AG09309 (cell line): ENCODE results near the gene ERCC5.

Experiments
- DNase-seq: peaks from one replicate; pipeline ENCODE4 v3.0.0-alpha.2; 2010; ENCODE audit warnings: low read depth
- H3K4me3 ChIP-seq: 2 replicates; pipeline ENCODE4 v1.5.1; 2011; ENCODE audit warnings: mild to moderate bottlenecking, low read depth, low read length, moderate library complexity; ENCODE audit not compliant: control insufficient read depth
- TF ChIP-seq, protein P1 (sequence below): IDR thresholded peaks from 2 replicates; pipeline ENCODE4 v1.5.1; 2011; ENCODE audit warnings: mild to moderate bottlenecking, low read depth, low read length, inconsistent platforms; ENCODE audit not compliant: insufficient read depth, control insufficient read depth; ENCODE audit errors: missing control alignments

ERCC5 gene

DNA sequence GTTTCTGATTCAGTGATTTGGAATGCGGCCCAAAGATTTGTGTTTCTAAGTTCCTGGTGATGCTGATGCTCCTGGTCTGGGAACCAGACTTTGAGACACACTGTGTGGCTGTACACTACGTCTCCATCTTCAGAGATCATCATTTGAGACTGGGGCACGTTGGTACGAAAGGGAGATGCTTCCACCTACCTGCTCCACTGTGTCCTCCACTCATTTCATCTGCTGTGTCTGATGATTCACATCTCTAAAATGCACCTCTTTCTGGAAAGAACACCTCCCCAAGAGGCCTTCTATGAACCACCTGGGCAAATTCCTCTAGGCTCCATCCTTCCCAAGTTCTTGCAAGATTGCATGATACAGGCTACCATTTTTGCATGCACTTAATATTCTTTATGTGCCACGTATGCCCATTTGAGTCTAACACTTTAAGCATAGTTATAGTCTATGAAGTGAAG is 58.6 kb downstream of the ERCC5 start:
- DNase-seq, result no peak
- no peak overlapping the region for H3K4me3 ChIP-seq
- TF ChIP-seq, protein P1, sequence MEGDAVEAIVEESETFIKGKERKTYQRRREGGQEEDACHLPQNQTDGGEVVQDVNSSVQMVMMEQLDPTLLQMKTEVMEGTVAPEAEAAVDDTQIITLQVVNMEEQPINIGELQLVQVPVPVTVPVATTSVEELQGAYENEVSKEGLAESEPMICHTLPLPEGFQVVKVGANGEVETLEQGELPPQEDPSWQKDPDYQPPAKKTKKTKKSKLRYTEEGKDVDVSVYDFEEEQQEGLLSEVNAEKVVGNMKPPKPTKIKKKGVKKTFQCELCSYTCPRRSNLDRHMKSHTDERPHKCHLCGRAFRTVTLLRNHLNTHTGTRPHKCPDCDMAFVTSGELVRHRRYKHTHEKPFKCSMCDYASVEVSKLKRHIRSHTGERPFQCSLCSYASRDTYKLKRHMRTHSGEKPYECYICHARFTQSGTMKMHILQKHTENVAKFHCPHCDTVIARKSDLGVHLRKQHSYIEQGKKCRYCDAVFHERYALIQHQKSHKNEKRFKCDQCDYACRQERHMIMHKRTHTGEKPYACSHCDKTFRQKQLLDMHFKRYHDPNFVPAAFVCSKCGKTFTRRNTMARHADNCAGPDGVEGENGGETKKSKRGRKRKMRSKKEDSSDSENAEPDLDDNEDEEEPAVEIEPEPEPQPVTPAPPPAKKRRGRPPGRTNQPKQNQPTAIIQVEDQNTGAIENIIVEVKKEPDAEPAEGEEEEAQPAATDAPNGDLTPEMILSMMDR, result no peak

DNA sequence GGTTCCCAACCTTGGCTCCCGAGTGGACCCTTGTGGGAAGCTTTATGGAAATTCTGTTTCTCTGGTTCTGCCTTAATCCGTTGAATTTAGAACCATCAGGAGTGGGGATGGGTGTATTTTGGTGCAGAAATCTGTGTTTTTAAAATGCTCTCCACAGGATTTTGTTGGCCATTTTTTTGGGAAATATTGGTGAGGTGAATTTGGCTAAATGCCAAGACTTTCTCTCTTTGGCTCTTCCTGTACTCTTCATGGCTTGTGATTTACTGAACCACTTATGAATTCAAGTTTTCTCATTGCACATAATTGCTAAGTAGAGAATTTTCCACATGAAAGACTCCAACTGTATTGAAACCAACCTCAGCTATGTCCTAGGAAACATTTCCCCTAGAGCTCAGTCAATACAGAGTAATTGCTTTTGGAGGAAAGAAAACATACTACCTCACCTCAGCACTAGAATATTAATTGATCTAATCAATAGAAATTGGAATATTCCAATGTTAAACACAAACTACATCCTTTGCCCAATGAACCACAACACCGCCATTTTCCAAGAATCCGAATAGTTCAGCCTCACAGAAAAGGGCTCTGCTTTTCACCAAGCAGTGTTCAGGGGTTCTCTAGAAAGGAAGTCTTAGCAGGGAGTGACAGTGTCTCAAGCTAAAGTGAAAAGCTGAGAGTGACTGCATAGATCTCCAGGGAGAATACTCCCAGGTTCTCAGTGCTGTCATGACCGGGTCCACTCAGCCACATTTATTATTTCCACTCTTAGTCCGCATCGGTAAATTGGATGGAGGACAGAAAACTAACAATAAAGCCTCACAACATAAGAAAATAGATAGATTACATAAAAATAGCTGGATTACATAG is 60.3 kb downstream of the ERCC5 start:
- DNase-seq, result no peak

DNA sequence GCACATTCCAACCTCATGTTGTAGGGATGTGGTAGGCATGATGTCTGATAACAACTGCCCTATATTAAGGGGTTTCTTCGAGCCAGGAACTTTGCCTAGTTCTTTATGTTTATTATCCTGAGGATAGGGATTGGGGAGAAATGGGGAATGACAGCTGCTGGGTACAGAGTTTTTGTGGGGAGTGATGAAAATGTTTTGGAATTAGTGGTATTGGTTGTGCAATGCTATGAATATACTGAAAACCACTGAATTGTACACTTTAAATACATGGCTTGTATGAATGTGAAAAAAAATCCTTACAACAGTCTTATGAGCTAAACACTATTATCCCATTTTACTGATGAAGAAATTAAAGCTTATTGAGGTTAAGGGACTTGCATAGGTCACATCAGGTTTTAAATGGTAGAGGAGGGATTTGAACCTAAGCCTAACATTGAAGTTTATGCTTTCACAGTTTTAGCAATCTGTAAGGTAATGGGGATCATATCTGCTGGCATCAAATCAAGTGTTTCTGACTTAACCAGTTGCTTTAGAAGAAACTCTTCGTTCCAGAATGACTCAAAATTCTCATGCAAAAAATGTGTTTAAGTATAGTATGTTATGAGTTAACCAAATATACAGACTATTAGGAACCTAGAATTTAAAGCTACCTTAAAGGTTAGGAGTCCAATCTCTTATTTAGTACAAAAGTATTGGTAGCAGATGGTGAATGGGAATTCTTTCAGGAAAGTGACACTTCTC is 61.4 kb downstream of the ERCC5 start:
- H3K4me3 ChIP-seq, result no peak overlapping the region
- TF ChIP-seq, protein P1, result no peak
- DNase-seq, result no peak

More for the DNA sequence above, 60.3 kb downstream of the ERCC5 start:
- H3K4me3 ChIP-seq, result no peak overlapping the region
- TF ChIP-seq, protein P1, result no peak

DNA sequence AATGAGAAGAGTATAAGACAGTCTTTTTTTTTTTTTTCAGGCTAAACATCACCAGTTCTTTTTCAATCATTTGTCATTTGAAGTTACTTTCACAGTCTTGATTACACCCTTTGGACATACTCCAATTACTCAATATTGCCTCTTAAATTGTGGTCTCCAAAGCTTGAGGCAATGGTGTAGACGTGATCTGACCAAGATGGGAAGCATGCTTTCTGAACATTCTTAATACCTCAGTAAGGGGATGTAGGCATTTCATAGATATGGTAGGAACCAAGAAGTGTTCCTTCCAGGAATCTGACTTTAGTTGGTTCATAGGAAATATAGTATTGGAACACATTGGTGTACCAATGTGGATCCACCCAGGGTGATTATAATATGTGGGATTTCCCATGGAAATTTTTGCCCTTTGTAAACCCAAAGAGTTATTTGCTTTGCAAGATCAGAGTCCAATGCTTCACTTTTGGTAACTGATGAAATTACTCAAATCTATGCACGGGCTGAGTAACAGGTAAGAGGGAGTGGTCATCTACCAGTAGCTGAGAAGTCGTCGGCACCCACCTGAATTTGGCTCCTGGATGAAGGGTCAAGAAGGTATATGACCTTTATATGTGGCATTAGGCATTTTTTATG is 62.2 kb downstream of the ERCC5 start:
- H3K4me3 ChIP-seq, result no peak overlapping the region
- TF ChIP-seq, protein P1, result no peak
- no peak for DNase-seq

DNA sequence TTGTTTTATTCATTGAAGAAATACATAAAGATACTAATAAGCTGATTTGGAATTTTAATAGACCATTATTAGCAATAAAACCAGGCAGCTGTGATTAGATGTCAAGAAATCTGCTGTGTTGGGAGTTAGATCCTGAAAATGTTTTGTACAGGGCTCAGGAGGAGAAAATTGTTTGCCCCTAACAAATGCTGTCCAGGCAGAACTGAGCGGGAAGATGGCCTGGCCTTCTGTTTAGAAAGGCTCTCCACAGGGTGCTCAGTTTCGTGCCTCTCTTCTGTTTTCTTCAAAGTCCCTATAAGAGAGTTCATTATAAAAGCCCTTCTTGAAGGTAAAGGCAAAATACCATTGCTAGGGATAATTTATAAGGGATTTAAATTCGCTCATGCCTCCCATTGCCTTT is 64.1 kb downstream of the ERCC5 start:
- DNase-seq, result no peak
- TF ChIP-seq, protein P1, result no peak
- H3K4me3 ChIP-seq, result no peak overlapping the region

DNA sequence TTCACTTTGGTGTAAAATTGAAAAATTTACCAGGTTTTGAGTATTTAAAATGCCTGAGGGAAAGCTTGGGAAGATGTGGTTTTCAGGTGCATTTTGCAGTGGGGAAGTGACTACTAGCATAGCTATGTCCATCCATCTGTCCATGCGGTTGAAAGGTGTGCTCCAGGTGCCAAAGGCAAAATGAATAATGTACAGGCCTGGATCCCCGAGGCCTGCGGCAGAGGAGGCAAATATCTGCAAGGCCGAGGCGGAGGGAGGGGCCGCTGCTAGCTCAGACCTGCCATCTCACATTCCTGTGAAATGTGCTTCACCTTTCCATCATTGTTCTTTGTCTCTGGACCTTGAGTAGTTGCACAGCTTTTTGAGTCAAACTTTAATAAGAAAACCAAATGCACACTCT is 65.5 kb downstream of the ERCC5 start:
- TF ChIP-seq, protein P1, result no peak
- DNase-seq, result no peak

More for the DNA sequence above, 65.5 kb downstream of the ERCC5 start:
- H3K4me3 ChIP-seq, result no peak overlapping the region
